PC-9 (cell line): ENCODE data around the gene CELF2.

Source experiments
- EZH2 ChIP-seq: fragments of 200-600 bp; sonication (generic); IDR thresholded peaks from 2 replicates; pipeline ENCODE4 v1.8.0; 2017; ENCODE audit warnings: antibody characterized with exemption, low read depth
- TF ChIP-seq, protein P1 (sequence below): fragments of 200-600 bp; sonication (generic); conservative IDR thresholded peaks from 2 replicates; pipeline ENCODE4 v1.6.1; 2017; ENCODE audit warnings: mixed run types, antibody characterized with exemption, mild to moderate bottlenecking, moderate library complexity

DNA sequence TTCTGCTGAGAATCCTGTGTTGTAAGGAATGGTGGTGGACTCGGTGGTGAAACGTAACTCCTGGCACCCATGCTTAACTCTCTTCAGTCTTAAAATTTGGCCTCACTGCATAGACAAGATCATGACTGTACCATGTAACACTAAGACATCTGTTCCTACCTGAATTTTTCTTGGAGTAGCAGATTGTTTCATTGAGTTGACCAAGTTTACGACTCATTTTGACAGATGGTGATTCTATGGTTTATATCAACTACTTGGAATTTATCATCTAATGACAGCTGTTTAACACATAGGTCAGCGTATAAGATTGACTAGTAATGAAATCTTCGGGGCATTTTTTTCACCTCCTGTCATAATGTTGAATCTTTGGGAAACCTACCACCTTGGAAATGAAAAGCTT is 184.2 kb downstream of the CELF2 start:
- TF ChIP-seq, protein P1, sequence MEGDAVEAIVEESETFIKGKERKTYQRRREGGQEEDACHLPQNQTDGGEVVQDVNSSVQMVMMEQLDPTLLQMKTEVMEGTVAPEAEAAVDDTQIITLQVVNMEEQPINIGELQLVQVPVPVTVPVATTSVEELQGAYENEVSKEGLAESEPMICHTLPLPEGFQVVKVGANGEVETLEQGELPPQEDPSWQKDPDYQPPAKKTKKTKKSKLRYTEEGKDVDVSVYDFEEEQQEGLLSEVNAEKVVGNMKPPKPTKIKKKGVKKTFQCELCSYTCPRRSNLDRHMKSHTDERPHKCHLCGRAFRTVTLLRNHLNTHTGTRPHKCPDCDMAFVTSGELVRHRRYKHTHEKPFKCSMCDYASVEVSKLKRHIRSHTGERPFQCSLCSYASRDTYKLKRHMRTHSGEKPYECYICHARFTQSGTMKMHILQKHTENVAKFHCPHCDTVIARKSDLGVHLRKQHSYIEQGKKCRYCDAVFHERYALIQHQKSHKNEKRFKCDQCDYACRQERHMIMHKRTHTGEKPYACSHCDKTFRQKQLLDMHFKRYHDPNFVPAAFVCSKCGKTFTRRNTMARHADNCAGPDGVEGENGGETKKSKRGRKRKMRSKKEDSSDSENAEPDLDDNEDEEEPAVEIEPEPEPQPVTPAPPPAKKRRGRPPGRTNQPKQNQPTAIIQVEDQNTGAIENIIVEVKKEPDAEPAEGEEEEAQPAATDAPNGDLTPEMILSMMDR, result no peak
- TF ChIP-seq EZH2, result no peak
